ENCODE measurements around the gene CENPV.

DNA sequence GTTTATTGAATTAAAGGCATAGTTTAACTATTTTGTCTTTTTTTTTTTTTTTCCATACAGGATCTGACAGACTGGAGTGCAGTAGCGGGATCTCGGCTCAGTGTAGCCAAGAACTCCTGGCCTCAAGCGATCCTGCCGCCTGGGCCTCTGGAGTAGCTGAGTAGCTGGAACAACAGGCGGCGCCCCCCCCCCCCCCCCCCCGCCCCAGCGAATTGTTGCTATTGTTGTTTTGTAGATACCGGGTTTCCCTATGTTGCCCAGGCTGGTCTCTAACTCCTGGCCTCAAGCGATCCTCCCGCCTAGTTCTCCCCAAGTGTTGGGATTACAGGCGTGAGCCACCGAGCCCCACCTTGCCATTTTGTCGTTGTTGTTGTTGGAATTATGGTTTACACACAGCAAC is 1.3 kb upstream of the CENPV start:
- TF ChIP-seq, protein P1, sequence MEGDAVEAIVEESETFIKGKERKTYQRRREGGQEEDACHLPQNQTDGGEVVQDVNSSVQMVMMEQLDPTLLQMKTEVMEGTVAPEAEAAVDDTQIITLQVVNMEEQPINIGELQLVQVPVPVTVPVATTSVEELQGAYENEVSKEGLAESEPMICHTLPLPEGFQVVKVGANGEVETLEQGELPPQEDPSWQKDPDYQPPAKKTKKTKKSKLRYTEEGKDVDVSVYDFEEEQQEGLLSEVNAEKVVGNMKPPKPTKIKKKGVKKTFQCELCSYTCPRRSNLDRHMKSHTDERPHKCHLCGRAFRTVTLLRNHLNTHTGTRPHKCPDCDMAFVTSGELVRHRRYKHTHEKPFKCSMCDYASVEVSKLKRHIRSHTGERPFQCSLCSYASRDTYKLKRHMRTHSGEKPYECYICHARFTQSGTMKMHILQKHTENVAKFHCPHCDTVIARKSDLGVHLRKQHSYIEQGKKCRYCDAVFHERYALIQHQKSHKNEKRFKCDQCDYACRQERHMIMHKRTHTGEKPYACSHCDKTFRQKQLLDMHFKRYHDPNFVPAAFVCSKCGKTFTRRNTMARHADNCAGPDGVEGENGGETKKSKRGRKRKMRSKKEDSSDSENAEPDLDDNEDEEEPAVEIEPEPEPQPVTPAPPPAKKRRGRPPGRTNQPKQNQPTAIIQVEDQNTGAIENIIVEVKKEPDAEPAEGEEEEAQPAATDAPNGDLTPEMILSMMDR (IDR thresholded peaks at IDR 0.05), result no peak
- TF ChIP-seq POLR2A (IDR thresholded peaks at IDR 0.05) (no peak), POLR2AphosphoS5 (IDR thresholded peaks at IDR 0.05) (no peak)

Measured in transverse colon (tissue), 4 donors.